HFF-Myc (cell line): ENCODE results near the gene ZEB2.

Experiments used
- DNase-seq: peaks from one replicate; pipeline ENCODE4 v3.0.0-alpha.2; 2011; ENCODE audit warnings: low read depth; ENCODE audit errors: extremely low read depth
- H3K4me3 ChIP-seq: replicated peaks from 2 replicates; pipeline ENCODE4 v1.5.1; 2011; ENCODE audit warnings: low read depth, mild to moderate bottlenecking, control low read depth, low read length
- CTCF ChIP-seq: IDR thresholded peaks from 2 replicates; pipeline ENCODE4 v1.5.1; 2012; ENCODE audit warnings: mild to moderate bottlenecking, low read depth, low read length, control low read depth; ENCODE audit errors: missing control alignments

ZEB2 gene

DNA sequence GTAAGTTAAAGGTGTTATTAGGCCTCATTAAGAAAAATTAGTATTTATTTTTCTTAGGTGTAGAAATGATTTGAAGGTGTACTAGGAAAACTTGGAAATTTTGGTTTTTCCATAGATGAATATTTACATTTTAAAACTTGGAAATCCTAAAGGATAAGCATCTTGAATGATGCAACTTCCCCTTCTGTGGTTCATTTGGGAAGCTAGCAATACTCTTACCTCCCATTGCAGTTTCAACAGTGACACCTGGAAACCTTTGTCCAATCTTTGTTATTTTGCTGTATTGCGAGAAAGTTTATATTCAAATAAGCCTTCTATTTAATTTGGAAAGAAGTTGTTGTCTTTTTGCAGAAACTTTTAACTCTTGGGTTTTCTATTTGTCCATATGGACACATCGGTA is 68.5 kb downstream of the ZEB2 start:
- no peak for DNase-seq
- no peak overlapping the region for H3K4me3 ChIP-seq
- no peak for TF ChIP-seq CTCF

- no peak overlapping the region for H3K4me3 ChIP-seq
- peak; percentile 29 for TF ChIP-seq CTCF
- DNase-seq, result no peak
These were observed 70.9 kb downstream of the ZEB2 start for GRCh38 chr2:144449028-144449406.

GRCh38 chr2:144448389-144449027 is 71.4 kb downstream of the ZEB2 start:
- H3K4me3 ChIP-seq, result no peak overlapping the region
- no peak for TF ChIP-seq CTCF
- no peak for DNase-seq

- H3K4me3 ChIP-seq, result no peak overlapping the region
- DNase-seq, result no peak
- TF ChIP-seq CTCF, result no peak
These were observed 72.4 kb downstream of the ZEB2 start for GRCh38 chr2:144447535-144447934.

DNA sequence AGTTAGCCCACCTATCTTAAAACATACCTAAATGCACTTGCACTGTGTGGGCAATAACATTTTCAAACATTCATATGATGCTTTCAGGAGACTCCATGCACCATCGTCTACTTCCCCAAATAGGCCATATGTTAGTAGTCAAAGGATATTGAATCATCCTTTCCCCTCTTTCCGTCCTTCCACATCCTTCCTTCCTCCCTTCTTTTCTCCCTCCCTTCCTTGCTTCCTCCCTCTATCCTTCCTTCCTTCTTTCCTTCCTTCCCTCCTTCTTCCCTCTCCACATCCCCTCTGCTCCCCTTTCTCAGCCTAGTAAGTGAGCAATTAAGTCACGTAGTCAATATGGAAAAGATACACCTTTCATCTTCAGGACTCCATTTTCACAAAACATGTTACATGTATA is 73.8 kb downstream of the ZEB2 start:
- no peak overlapping the region for H3K4me3 ChIP-seq
- TF ChIP-seq CTCF, result no peak
- no peak for DNase-seq

- H3K4me3 ChIP-seq, result no peak overlapping the region
- DNase-seq, result no peak
- TF ChIP-seq CTCF, result no peak
These were observed 74.7 kb downstream of the ZEB2 start for GRCh38 chr2:144445196-144445595.
